ENCODE results near the gene ZNF709. TPM values are rescaled to one million over a fixed set of nuclear protein-coding genes. Genes with fewer than 3 reads are reported as not detected.
"Not testable (repeated sequence)": the region's sequence is repeated elsewhere in the genome, so short reads cannot be mapped to it uniquely, and the experiment has no call there.

Gene ZNF709
- 2.1 and 2.2 TPM in 2 replicates for total RNA-seq (2014; rRNA removed; shearing (Covaris generic))

DNA sequence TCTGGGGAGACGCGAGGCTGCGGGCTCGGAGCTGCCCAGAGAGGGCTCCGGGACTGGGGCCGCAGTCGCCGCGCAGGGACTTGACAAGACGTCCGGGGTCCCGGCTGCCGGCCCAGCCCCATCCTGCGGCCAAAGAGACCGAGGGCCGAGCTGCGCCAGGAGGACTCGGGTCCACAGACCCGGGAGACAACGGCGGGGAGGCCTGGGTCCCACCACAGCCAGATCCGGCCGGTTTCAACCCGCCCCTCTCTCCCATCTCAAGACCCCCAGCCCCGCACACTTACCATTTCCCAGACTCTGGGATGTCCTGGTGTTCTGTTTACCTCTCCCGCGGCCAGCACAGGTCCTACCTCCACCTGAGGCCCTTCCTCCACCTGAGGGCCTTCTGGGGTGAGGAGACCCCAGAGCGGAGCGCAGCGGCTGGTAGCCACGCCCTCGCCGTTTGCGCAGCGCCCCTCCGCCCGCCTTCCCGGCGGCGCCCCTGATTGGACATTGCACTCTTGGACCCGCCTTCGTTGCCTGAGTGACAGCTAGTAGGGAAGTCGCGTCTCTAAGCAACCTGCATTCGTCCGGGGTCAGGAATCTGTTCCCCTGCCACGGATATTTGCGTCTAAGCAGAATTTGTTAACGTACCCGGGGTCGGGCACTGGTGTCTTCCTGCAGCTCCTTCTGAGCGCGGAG lies at the start of gene ZNF709:
ZNF709 (minus strand) TSS at position 446 of the 681 bp plus-strand sequence; CDS start at position 287, 159 bp downstream.
- DNase-seq (ENCODE audit: low spot score) = peak; percentile 65

DNA sequence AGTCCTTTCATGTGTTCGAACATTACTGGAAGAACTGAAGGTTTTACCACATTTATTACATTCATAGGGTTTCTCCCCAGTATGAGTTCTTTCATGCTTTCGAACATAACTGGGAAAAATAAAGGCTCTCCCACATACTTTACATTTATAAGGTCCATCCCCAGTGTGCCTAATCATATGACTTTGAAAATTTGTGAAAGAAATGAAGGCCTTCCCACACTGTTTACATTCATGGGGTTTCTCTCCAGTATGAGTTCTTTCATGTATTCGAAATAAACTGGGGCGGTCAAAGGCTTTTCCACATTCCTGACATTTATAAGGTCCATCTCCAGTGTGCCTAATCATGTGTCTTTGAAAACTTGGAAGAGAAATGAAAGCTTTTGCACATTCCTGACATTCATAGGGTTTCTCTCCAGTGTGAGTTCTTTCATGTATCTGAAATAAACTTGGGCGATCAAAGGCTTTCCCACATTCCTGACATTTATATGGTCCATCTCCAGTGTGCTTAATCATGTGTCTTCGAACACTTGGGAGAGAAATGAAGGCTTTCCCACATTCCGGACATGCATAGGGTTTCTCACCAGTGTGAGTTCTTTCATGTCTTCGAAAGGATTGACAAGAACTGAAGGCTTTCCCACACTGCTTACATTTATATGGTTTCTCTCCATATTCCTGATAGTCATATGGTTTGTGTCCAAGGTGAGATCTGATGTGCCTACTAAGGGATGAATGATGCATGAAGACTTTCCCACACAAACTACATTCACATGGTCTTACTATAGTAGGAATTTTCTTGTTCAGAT lies 42.6 kb upstream of the ZNF709 start:
- peak; percentile 19 for DNase-seq (ENCODE audit: low spot score)

DNA sequence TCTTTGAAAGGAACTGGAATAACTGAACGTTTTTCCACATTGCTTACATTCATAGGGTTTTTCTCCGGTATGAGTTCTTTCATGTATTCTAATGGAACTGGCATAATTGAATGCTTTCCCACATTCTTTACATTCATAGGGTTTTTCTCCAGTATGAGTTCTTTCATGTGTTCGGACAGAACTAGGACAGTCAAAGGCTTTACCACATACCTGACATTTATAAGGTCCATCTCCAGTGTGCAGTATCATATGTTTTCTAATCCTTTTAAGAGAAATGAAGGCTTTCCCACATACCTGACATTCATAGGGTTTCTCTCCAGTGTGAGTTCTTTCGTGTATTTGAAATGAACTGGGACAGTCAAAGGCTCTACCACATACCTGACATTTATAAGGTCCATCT lies 41.9 kb upstream of the ZNF709 start:
- no peak for DNase-seq (ENCODE audit: low spot score)

DNA sequence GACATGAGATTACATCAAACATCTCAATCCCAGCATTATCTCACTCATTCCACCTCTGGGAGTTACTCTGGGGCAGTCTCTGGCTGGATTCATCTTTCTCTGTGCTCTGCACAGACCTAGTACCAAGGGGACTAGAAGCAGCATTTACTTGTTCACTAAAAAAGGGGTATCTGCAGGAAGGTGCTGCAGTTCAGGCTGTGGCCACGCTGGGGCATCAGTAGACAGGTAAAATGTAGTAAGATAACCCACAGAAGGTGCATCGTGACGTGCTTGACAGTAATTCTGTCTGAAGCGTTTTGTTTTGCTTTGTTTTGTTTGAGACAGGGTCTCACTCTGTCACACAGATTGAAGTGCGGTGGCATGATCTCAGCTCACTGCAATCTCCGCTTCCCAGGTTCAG lies 37.4 kb upstream of the ZNF709 start:
- no peak for DNase-seq (ENCODE audit: low spot score)

DNA sequence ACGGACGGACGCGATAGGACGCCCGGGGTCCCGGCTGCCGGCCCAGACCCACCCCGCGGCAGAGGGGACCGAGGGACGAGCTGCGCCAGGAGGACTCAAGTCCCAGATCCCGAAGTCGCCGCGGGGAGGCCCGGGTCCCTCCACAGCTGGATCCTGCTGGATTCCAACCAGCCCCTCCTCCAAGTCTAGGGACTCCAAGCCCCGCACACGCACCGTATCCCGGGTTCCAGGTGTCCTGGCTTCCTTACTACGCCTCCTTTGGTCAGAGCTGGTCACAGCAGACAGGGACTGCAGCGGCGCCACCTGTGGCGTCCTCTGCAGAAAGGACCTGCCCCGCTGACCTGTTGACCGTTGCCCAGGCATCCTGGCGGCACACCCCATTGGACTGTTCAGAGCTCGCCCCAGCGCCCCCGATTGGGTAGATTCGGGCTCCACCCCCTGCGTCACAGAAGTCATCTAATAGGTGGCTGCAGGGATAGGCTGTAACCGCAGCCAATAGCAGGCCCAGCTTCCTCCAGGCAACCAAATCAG lies 29.0 kb upstream of the ZNF709 start:
- no peak for DNase-seq (ENCODE audit: low spot score)

DNA sequence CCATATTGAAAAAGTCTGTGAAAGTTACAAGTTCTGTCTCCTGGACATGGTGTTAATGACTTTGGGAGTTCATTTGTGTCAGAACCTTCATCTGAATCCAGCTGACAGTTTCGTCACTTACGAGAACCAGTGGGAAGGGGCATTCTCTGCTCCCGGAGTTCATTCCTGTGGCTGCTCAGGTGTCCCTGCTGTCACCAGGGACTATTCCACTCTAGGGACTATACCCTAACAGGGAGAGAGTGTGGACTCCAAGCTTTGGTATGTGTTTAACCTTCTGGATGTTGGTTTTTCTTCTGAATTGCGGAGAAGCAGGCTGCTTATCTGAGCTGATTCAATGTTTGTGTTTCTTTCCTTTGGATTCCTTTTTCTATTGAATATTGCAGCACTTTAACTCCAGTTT lies 12.4 kb upstream of the ZNF709 start:
- no peak for DNase-seq (ENCODE audit: low spot score)

DNA sequence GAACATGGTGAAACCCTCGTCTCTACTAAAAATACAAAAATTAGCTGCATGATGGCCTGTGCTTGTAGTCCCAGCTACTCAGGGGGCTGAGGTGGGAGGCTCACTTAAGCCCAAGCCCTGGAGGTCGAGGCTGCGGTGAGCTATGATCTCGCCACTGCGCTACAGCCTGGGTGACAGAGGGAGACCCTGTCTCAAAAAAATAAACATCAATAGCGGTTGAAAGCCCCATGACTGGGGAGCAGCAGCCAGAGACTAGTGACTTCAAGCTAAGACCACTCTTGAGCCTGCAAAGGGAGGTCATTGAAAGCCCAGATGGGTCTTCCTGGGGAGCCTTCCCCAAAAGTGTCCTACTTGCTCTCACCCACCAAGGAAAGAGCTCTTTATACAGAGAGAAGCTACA lies 11.9 kb upstream of the ZNF709 start:
- no peak for DNase-seq (ENCODE audit: low spot score)

DNA sequence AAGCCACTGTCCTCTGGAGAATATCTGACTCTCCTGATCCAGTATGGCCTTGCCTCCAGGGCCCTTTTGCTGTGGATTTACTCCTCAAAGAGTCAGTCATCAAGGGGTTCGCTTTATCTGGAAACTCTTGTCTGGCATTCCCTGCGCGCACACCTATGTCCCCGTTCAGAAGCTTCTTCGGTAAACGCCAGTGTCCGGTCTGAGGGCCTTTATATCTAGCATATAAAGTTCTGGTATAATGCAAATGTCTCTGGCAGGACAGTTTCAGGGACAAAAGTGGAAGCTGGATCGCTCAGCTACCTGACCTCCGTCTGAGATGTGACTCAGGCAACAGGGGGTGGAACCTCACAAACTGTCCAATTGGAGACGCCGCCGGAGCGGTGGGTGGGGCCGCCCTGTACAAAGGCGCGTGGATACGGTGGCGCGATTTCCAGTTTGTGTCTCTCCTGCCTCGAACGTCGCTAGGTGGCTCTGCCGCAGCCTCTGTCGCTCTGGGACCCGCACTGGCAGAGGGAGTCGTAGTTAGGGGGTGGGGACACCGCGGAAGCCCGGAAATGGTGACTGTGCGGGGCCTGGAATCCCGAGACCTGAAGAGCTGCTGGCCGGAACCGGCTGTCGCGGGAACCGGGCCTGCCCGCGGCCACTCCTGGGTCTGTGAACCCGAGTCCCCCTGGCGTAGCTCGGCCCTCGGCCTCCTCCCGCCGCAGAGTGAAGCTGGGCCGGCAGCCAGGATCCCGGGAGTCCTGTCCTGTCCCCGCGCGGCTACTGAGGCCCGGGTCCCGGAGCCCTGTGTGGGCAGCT lies 10.6 kb upstream of the ZNF709 start:
- no peak for DNase-seq (ENCODE audit: low spot score)

DNA sequence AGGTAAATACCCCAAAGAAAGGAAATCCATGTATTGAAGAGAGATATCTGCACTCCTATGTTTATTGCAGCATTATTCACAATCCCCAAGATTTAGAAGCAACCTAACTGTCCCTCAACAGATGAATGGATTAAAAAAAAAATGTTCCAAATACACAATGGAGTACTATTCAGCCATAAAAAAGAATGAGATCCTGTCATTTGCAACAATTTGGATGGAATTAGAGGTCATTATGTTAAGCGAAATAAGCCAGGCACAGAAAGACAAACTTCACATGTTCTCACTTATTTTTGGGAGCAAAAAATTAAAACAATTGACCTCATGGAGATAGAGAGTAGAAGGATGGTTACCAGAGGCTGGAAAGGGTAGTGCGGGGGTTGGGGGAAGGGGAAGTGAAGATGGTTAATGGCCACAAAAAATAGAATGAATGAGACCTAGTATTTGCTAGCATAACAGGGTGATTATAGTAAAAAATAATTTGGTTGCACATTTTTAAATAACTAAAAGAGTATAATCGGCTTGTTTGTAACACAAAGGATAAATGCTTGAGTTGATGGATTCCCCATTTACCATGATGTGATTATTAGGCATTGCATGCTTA lies 9.7 kb upstream of the ZNF709 start:
- DNase-seq (ENCODE audit: low spot score) = no peak

DNA sequence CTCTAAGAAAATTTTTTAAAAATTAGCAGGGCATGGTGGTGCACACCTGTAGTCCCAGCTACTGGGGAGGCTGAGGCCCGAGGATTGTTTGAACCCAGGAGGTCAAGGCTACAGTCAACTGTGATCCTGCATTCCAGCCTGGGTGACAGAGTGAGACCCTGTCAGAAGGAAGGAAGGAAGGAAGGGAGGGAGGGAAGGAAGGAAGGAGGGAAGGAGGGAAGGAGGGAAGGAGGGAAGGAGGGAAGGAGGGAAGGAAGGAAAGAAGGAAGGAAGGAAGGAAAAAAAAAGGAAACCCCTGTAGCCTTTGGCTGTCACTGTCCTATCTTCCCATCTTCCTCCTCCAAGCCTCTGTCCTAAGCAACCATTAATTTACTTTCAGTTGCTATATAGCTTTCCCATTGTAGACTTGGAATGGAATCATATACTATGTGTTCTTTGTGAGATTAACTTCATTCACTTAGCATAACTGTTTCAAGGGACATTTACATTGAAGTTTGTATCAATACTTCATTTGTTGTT lies 1.7 kb upstream of the ZNF709 start:
- DNase-seq (ENCODE audit: low spot score) = not testable (repeated sequence)

DNA sequence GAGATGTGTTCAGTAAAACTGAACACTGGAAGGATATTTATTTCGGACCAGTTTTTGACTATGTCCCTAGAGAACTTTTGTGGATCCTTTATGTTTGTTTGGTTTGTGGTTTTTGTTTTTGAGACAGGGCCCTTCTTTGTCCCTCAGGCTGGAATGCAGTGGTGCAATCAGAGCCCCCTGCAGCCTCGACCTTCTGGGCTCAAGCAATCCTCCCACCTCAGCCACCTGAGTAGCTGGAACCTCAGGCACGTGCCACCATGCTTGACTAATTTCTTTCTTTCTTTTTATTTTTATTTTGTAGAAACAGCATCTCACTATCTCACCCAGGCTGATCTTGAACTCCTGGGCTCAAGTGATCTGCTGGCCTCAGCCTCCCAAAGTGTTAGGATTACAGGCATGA lies 955 bp upstream of the ZNF709 start:
- DNase-seq (ENCODE audit: low spot score) = no peak

DNA sequence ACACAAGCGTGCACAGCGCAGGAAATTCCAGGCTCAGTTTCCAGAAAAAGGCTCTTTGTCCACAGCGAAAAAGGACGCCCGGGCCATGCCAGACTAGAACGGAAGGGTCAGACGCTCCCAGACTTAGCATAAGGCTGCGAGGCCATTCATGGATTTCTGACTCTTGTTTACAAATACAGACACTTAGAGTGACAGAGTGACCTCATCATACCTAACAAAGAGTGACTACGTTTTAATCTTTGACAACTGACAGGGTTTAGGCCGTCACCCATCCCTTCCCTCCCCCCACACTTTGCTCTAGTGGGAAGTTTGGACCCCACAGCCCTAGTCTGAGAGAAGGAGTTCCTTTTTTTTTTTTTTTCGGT lies 418 bp upstream of the ZNF709 start:
- peak; percentile 5 for DNase-seq (ENCODE audit: low spot score)

DNA sequence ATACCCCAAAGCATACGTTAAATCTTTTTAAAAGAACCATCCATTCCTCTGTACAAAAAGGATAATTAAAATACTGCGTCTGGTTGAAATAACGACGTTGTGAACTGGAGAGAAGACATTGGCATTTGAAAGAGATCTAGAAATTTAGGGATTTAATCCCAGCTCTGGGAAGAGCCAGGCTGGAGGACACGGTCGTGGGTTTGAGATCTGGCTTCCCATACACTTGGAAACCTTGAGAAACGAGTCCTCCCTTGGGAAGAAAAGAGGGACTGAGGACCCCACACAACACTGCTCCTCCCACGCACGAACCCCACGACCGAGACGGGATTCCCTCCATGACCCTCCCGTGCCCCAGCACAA lies 625 bp downstream of the ZNF709 start:
- DNase-seq (ENCODE audit: low spot score) = peak; percentile 12

DNA sequence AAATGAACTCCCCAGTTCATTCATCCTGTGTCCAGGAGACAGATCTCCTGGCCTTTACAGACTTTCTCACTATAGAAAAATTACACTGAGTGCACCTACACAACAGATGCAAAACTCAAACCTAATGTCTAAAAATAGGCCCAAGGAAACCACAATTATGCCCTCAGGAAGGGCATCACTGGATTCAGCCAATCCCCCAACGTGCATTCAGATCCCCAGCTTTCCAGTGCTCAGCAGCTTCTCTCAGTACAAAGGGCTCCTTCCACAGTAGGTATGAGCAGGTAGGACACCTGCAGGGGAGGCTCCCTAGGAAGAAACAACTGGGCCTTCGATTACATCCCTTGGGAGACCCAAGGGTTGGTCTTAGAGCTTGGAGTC lies 2.1 kb downstream of the ZNF709 start:
- DNase-seq (ENCODE audit: low spot score) = no peak

DNA sequence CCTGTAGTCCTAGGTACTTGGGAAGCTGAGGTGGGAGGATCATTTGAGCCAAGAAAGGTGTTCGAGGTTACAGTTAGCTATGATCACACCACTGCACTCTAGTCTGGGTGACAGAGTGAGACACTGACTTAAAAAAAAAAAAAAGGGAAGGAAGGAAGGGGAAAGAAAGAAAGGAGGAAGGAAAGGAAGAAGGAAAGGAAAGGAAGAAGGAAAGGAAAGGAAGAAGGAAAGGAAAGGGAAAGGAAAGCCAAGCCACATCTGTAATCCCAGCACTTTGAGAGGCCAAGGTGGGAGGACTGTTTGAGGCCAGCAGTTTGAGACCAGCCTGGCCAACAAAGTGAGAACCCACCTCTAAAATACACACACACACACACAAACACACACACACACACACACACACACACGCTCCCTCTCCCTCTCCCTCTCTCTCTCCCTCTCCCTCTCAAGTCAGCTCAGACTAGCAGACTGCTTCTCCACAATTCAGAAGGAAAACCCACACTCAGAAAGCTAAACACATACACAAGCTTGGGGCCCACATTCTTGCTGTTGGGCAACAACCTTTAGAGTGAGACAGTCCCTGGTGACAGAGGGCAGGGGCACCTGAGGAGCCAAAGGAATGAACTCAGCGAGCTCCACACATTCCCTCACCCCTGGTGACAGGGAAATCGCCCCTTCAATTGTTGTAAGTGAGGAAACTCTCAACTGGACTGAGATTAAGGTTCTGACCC lies 2.7 kb downstream of the ZNF709 start:
- DNase-seq (ENCODE audit: low spot score) = no peak

DNA sequence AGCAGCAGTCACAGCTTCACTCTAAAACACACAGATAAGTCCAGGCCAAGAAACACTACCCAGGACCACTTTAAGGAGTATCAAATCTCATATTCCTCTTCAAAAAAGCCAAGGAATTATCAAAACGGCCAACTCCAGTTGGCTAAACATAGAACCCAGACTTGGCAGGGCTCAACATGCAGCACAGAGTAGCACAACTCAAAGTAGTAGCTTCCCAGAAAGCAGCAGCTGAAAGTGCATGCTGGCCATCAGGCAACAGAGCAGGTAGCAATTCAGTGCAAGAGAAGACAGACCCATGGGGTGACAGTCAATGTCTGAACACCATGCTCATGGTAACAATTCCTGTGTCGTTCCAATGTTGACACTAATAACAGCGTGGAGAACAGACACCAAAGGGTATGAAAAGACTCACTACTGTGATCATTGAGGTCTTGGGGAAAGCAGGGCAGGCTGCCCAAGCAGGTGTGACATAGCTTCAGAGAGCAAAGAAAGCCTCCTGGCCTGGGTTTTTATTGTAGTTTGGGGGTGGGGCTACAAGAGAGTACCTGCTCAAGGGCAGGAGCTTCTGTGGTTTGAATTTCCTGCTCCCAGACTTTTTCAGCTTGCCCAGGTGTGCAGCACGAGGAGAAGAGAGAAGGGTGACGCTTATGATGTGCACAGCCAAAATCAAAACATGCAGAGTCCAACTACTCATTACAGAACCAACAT lies 6.2 kb downstream of the ZNF709 start:
- no peak for DNase-seq (ENCODE audit: low spot score)

DNA sequence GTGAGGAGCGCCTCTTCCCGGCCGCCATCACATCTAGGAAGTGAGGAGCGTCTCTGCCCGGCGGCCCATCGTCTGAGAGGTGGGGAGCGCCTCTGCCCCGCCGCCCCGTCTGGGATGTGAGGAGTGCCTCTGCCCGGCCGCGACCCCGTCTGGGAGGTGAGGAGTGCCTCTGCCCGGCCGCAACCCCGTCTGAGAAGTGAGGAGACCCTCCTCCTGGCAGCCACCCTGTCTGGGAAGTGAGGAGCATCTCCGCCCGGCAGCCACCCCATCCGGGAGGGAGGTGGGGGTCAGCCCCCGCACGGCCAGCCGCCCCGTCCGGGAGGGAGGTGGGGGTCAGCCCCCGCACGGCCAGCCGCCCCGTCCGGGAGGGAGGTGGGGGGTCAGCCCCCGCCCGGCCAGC lies 17.0 kb downstream of the ZNF709 start:
- DNase-seq (ENCODE audit: low spot score) = not testable (repeated sequence)

DNA sequence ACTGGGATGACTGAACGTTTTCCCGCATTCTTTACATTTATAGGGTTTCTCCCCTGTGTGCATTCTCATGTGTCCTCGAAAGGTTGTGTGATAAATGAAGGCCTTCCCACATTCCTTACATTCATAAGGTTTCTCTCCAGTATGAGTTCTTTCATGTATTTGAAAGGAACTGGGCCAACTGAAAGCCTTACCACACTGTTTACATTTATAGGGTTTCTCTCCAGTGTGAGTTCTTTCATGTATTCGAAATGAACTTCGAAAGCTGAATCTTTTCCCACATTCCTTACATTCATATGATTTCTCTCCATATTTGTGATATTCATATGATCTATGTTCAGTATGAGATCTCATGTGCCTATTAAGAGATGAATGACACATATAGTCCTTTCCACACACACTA lies 19.4 kb downstream of the ZNF709 start:
- no peak for DNase-seq (ENCODE audit: low spot score)

DNA sequence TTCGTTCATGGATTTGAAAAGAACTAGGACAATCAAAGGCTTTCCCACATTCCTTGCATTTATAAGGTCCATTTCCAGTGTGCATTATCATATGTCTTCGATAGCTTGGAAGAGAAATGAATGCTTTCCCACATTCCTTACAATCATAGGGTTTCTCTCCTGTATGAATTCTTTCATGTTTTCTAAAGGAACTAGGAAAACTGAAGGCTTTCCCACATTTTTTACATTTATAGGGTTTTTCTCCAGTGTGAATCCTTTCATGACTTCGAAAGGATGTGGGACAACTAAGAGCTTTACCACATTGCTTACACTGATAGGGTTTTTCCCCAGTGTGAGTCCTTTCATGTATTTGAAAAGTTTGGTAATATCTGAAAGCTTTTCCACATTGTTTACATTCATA lies 19.8 kb downstream of the ZNF709 start:
- DNase-seq (ENCODE audit: low spot score) = no peak

DNA sequence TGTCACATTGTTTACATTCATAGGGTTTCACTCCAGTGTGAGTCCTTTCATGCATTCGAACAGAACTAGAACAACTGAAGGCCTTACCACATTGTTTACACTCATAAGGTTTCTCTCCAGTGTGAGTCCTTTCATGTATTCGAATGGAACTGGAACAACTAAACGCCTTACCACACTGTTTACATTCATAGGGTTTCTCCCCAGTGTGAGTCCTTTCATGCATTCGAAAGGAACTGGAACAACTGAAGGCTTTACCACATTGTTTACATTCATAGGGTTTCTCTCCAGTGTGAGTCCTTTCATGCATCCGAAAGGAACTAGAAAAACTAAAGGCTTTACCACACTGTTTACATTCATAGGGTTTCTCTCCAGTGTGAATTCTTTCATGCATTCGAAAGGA lies 20.5 kb downstream of the ZNF709 start:
- DNase-seq (ENCODE audit: low spot score) = not testable (repeated sequence)

Measured in A172 (cell line).